SK-N-SH (cell line): ENCODE measurements around the gene CRIP2.

ENCODE experiments used
- CHD2 ChIP-seq: fragments of 150-350 bp; IDR thresholded peaks from 2 replicates; pipeline ENCODE4 v1.6.1; 2018; ENCODE audit warnings: low read length; ENCODE audit not compliant: partially characterized antibody
- EP300 ChIP-seq, 2 experiments: IDR thresholded peaks; 2 replicates each; pipeline versions ENCODE4 v1.4.0 to v1.6.1; 2012; ENCODE audit warnings: borderline replicate concordance in 1 of 2, low read depth in 1 of 2, low read length in 1 of 2
- RAD21 ChIP-seq: IDR thresholded peaks from 2 replicates; pipeline ENCODE4 v1.6.1; 2012; ENCODE audit warnings: mild to moderate bottlenecking, low read length
- RCOR1 ChIP-seq: fragments of 150-350 bp; IDR thresholded peaks from 2 replicates; pipeline ENCODE4 v1.6.1; 2017; ENCODE audit warnings: antibody characterized with exemption, low read length
- RFX5 ChIP-seq: IDR thresholded peaks from 2 replicates; pipeline ENCODE4 v1.6.1; 2012; ENCODE audit warnings: mild to moderate bottlenecking, improper control_type of control experiment, low read length
- SIN3A ChIP-seq: IDR thresholded peaks from 2 replicates; pipeline ENCODE4 v1.6.1; 2012; ENCODE audit warnings: low read depth, mild to moderate bottlenecking, low read length, moderate library complexity, borderline replicate concordance
- TEAD4 ChIP-seq: IDR thresholded peaks from 2 replicates; pipeline ENCODE4 v1.4.0; 2012; ENCODE audit warnings: mild to moderate bottlenecking, borderline replicate concordance; ENCODE audit not compliant: insufficient read depth
- USF1 ChIP-seq: IDR thresholded peaks from 2 replicates; pipeline ENCODE4 v1.4.0; 2012; ENCODE audit warnings: low read depth, borderline replicate concordance
- TF ChIP-seq, protein P1 (sequence below): fragments of 200-600 bp; sonication (generic); IDR thresholded peaks from 2 replicates; pipeline ENCODE4 v1.6.1; 2017; ENCODE audit warnings: antibody characterized with exemption, mild to moderate bottlenecking, moderate library complexity
- TF ChIP-seq, protein P2 (sequence below): IDR thresholded peaks from 2 replicates; pipeline ENCODE4 v1.6.1; 2012; ENCODE audit warnings: mild to moderate bottlenecking, low read depth, low read length, moderate library complexity

- TF ChIP-seq, protein P1, sequence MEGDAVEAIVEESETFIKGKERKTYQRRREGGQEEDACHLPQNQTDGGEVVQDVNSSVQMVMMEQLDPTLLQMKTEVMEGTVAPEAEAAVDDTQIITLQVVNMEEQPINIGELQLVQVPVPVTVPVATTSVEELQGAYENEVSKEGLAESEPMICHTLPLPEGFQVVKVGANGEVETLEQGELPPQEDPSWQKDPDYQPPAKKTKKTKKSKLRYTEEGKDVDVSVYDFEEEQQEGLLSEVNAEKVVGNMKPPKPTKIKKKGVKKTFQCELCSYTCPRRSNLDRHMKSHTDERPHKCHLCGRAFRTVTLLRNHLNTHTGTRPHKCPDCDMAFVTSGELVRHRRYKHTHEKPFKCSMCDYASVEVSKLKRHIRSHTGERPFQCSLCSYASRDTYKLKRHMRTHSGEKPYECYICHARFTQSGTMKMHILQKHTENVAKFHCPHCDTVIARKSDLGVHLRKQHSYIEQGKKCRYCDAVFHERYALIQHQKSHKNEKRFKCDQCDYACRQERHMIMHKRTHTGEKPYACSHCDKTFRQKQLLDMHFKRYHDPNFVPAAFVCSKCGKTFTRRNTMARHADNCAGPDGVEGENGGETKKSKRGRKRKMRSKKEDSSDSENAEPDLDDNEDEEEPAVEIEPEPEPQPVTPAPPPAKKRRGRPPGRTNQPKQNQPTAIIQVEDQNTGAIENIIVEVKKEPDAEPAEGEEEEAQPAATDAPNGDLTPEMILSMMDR, result no peak
- no peak for TF ChIP-seq SIN3A
- no peak for TF ChIP-seq RAD21
- TF ChIP-seq RCOR1, result no peak
- TF ChIP-seq, protein P2, sequence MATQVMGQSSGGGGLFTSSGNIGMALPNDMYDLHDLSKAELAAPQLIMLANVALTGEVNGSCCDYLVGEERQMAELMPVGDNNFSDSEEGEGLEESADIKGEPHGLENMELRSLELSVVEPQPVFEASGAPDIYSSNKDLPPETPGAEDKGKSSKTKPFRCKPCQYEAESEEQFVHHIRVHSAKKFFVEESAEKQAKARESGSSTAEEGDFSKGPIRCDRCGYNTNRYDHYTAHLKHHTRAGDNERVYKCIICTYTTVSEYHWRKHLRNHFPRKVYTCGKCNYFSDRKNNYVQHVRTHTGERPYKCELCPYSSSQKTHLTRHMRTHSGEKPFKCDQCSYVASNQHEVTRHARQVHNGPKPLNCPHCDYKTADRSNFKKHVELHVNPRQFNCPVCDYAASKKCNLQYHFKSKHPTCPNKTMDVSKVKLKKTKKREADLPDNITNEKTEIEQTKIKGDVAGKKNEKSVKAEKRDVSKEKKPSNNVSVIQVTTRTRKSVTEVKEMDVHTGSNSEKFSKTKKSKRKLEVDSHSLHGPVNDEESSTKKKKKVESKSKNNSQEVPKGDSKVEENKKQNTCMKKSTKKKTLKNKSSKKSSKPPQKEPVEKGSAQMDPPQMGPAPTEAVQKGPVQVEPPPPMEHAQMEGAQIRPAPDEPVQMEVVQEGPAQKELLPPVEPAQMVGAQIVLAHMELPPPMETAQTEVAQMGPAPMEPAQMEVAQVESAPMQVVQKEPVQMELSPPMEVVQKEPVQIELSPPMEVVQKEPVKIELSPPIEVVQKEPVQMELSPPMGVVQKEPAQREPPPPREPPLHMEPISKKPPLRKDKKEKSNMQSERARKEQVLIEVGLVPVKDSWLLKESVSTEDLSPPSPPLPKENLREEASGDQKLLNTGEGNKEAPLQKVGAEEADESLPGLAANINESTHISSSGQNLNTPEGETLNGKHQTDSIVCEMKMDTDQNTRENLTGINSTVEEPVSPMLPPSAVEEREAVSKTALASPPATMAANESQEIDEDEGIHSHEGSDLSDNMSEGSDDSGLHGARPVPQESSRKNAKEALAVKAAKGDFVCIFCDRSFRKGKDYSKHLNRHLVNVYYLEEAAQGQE, result no peak
- TF ChIP-seq TEAD4, result no peak
- no peak for TF ChIP-seq RFX5
- TF ChIP-seq EP300 (IDR thresholded peaks at IDR 0.05; ENCODE audit: borderline replicate concordance in 1 of 2, low read depth in 1 of 2, low read length in 1 of 2), result no peak
- no peak for TF ChIP-seq USF1
- no peak for TF ChIP-seq CHD2
Measured at GRCh38 chr14:105500036-105500725, 25.6 kb downstream of the CRIP2 start.
